Stimulated activated CD8-positive, alpha-beta memory T cell treated with anti-CD3 and anti-CD28 coated beads, Interleukin-12 subunit alpha, Interleukin-12 subunit beta, amount 100 ng/mL, for 1 hour (primary cell): ENCODE measurements around the gene CAMK1G.

ENCODE experiments used
- DNase-seq: peaks from one replicate; pipeline ENCODE4 v3.0.0-alpha.2; 2020; ENCODE audit warnings: low read depth

Gene CAMK1G

DNA sequence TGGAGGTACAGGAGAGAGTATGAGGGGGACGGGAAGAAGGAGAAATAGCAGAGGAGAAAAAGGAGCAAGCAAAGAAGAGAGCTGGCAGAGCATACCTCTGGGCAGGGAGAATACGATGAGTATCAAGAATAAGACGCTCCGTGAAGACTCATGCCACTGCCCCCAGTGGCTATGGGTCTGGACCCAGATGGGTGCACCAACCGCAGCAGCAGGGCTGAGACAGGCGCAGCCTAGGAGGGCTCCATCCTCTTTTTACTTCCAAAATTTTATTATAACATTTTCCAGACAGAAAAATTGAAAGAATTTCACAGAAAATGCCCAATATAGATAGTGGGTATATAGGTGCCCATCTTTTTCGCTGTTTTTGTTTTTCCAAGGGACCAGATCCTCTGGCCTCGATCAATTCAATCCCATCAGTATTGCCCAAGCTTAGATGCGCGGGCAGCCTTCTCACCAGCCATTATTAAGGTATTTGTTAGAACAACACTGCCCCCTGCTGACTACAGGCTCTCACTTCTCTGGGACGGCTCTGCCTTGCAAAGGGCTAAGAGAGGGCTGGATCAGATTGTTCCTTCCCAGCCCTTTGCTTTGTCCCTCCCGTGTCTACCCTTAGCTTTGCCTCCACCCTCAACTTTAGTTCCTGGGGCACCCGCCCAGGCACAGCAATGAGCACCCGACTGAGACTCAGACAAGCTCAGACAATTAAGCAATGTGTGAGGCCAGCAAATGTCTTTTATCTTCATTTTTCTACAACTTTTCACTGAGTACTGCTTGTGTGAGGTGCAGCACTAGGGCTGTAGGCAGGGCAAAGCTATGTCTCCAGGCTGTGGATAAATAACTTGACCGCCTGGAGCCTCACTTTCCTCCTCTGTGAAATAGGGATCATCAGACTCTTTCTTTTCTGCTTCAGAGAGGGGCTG lies 17.5 kb upstream of the CAMK1G start:
- DNase-seq, result peak; percentile 58

DNA sequence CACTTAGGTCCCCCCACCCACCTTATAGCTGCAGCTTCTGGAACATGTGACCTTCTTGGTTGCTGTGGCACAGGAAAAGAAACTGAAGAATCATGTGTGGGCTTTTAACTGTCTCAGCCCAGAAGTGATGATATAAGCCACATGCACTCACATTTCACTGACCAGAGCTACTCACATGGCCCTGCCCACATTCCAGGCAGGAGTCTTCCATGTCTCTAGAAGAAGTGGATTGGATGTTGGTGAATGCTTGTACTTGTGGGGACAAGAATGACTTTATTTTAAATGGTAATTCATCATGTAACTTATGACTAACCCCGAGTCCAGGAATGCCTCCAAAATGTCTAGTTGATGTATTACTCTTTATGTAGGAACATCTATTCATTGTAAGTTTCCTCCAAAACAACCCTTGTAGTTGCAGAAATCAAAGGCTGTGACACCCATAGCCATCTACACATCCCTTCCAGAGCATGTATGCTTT lies 15.8 kb upstream of the CAMK1G start:
- DNase-seq, result no peak

DNA sequence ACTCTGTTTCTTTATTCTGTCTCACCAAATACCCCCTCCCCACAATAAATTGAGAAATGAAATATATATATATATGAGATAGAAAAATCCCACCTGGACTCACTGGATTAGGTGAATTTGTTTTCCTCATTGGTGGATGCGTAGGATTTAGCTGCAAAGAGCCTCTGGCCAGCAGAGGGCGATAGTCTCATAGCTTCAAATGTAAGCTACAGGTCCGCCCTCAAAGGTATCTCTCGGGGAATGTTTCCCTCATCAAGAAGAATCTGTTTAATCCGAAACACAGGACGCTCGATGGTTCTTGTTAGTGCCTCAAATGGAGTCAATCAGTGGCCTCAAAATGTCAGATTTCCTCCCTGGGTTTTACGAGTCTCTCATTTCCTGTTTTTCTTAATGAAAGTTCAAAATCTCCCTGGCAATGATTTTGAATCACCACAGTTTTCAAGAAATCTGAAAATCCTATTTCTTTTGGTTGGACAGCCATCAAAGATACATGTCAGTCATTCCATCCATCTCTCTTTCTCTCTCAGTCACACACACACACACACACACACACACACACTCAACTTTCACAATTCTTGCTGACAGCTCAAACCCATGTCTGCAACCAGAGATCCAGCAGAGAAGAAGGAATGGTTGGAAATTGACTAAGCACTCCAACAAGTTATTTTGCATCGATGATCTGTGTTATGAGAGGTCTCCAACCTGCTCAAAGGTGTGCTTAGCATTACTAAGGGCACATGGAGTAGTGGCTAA lies 13.9 kb upstream of the CAMK1G start:
- DNase-seq, result peak; percentile 58

DNA sequence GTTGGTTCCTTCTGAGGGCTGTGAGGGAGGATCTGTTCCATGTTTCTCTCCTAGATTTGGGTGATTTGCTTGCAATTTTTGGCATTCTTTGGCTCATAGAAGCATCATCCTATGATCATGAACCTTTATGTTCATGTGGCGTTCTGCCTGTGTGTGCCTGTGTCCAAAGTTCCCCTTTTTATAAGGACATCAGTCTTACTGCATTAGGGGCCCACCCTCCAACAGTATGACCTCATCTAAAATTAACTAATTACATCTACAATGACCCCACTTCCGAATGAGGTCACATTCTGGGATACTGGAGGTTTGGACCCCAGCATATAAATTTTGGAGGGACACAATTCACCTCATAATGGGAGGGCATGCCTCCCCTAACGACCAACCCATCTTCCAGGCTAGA lies 12.8 kb upstream of the CAMK1G start:
- DNase-seq, result no peak

DNA sequence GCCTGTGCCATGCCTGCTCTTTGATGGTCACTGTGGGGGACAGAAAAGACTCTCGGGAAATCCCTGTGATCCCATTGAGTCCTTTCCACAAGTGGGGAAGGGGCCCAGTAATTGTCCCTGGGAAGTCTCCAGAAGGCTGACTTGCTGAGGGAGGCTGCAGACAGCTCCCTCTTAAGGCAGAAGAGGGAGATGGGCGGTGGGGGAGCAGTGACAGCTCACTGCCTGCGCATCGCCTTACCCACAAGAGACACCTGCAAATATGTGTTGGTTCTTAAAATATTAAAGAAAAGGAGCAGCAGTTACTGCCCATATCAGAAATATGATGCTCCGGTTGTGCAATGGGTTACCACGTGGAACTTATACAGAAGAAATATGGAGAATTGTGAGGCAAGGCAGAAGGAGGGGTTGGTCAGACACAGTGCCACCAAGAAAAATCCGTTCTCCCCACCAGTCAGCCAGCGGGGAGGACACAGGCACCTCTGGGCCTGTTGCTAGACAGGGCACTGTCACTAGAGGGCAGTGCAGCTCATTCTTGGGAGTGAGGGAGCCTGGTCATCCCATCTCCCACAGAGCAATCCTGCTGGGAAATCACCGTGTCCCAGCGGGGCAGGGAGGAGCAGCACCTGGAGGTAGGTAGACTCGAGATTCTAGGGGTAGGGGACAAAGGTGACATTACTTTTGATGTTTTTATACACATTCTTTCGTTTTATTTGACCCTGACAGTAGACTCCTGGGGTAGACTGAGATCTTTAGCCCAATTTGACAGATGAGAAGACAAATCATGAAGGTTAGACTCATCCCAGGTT lies 6.9 kb upstream of the CAMK1G start:
- DNase-seq, result peak; percentile 33

DNA sequence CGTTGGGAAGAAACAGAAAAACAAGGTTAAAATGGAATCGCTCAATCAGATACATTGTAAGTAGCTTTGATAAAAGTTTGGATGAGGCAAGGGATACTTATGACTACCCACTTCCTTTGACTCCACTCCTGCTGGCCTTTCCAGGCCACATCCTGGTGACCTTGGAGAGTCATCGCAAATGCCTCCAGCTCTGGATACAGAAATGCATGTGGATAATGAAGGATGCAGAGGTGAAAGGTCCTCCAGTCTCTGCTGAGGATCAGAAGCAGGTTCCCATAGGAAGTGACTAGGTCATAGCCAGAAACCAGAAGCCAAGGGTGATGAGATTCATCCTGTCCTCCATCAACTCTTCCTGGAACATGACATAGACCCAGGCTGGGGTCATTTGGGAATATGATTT lies 6.2 kb upstream of the CAMK1G start:
- DNase-seq, result no peak

DNA sequence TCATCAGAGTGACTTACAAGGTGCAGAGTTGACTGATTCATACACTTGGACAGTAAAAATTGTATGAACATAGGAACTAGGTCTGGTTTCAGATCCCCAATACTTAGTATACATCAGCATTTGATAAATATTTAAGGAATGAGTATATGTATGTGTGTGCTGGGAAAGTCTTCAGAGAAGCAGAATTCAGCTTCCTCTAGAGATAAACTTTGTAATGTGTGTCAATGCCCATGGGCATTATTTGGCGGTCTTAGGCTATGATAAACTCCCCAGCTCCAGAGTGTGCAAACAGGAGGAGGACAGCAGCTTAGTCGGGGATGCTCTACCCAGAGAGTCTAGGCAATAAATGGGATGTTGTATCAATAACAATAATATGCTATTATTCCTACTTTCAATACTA lies 2.9 kb upstream of the CAMK1G start:
- DNase-seq, result no peak

DNA sequence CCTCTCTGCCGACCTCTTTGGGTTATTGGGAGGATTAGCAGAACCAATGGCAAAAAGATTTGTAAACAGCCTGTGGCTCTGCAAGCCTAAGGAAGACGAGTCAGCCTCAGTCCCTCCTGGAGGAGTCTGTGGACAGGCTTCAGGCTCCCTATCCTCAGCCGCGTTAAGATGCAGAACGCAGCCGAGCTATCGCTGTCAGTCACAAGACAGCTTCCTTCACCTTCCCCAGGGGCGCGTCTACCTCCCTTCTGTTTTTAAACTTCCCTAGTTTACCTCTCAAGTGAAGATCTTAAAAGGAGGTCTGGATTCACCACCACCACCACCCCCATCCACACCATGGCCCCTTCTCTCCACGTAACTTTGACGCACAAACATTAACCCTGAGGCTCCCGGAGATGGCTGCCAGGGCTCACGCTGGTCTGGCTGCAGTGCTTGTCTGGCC lies 738 bp downstream of the CAMK1G start:
- DNase-seq, result no peak

DNA sequence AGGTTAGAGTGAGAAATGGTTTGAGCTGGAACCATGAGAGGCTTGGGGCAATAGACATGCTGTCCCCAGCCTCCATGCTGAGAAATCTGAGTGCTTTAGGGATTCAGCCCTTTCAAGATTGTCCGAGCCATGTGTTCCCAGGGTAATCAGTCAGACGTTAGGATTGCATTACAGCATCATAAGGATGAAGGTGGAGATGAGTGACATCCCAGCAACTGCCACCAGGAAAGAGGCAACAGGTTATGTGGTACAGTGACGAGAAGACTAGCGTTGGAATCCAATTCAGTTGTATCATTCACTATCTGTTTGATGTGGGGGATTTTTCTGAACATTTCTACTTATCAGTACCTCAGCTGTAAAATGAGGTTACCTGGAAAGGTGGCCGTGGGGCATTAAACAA lies 1.7 kb downstream of the CAMK1G start:
- DNase-seq, result no peak

DNA sequence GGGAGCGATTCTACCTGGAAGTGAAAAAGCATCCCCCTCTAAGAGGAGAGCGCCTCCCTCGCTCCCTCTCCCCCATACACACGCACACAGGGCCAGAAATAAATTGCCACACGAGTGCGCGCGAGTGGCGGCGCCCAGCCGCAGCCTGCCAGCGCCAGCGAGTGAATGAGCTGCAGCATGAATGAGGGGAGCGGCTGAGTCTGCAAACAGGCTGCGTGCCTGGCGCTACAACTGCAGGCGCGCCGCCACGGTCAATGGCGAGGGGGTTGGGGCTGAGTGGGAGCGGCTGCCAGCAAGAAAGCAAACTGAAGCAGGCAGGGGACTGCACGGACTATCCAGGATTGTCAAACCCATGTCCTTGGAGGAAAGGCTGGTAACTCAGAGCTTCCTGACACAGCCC lies 2.2 kb downstream of the CAMK1G start:
- no peak for DNase-seq

DNA sequence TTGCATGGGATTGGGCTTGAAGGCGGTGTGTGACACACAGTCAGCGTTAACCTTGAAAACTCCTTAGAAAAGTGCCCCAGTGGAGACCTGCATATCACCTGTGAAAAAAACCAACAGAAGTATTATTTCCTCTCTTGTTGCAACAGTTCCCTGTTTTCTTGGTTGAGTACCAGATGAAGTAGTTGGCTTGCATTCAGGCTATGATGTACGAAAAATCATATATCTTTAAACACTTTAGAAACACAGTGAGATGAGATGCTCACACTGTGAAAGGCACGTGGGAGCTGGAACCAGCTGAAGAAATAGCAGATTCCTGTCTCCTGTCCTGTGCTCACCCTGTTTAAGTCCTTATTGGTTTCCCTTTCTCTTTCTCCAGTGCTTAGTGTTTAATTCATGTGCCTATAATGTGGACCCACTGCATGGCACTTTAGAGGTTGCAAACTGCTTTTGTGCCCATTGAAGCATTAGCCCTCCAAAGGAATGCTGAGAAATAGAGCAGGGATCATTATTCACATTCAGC lies 2.8 kb downstream of the CAMK1G start:
- no peak for DNase-seq

DNA sequence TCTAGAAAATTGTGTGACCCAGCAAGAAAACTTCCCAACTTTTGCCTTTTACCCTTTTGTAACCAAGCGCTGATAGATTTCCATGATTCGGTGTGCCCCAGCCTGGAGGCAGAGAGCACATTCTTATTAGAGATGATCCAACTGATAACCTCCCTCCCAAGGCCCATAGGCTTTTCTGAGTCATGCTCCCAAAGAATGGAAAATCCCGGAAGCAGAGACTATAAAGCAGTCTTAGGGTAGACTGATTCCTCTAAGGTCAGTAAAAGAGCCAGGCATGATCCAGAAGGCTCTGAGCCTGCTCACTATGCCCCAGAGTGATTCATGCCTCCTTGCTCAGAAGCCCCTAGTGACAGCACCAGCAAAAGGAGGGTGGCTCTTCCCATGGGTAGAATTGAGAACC lies 4.3 kb downstream of the CAMK1G start:
- DNase-seq, result no peak

DNA sequence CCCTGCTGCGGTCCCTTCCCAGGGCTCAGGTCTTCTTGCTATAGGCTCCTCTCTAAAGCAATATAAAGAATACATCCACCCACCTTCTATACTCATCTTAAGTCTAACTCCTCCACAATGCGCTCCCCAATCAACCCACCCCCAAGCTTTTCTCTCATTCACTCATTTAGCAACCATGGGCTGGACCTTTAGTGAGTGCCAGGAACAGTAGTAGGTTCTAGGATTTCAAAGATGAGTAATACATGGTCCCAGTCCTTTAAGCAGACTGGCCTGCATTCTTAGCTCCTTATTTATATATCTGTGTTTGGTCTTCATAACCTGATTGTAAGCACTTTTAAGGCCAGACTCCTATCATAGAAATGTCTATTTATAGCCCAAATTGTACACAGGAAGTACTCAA lies 5.9 kb downstream of the CAMK1G start:
- no peak for DNase-seq

DNA sequence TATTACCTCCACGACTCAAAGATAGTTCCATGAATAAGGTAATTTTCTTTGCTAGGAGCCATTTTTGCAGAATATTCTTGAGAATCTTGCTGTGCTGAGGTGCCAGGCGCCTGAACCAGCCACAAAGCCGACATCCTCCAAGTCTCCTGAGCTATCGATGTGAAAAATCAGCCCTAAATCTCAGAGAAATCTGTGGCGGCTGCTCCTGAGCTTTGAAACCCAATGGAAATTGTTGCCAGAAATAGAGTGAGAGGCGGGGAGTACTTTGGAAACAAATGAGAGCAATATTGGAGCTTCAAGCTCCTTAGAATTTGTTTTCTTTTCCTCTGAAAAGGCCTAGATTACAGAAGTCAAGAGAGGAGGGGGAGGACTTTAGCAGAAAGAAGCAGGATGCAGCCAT lies 6.3 kb downstream of the CAMK1G start:
- no peak for DNase-seq

DNA sequence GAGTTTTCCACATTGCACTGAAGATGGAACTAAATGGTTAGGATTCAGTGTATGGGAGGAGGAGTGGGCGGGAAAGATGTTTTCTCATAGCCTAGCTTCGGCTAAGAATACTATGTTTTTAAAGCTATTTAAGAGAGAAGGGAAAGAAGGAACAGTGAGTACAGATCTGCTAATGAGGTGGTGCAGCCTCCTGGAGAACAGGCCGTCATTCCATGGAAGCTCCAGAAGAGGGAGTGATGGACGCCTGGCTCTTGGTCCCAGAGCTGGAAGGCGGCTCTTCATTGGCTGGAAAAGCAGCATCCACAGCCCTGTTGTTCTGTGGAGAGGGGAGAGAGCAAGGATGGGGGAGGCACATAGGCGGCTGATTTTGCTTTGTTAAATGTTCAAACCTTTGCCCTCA lies 6.9 kb downstream of the CAMK1G start:
- DNase-seq, result no peak

DNA sequence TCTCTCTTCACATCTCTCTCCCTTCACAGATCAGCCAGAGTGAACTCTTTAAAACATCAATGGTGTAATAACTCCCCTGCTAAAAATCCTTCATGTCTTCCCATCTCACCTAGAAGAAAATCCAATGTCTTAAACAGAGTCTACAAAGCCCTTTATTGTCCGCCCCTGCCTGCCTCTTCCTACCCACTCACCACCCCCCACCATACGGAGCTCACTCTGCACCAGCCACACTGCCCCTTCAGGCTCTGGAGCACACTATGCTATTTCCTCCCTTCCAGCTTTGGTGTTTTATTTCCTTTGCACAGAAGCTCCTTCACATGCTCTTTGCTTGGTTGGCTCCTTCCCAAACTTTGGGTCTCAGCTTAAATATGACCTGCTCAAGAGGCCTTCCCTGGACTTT lies 10.2 kb downstream of the CAMK1G start:
- no peak for DNase-seq

DNA sequence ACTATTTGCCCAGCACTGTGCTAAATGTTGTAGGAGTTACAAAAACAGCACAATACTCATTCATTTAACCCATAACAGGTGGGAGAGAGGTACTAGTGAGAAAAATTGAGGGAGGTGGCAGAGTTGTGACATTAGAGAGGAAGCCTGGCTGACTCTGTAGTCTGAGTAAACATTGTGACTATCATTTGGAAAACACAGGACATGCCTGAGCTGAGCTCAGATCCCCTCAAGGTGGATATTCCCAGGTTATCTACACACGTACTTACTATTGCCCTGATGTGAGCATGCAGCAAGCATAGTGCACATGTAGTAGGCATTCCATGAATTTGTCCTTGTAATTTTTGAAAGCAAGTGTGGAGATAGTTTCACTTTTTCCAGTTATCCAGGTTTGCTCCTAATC lies 10.9 kb downstream of the CAMK1G start:
- DNase-seq, result no peak

DNA sequence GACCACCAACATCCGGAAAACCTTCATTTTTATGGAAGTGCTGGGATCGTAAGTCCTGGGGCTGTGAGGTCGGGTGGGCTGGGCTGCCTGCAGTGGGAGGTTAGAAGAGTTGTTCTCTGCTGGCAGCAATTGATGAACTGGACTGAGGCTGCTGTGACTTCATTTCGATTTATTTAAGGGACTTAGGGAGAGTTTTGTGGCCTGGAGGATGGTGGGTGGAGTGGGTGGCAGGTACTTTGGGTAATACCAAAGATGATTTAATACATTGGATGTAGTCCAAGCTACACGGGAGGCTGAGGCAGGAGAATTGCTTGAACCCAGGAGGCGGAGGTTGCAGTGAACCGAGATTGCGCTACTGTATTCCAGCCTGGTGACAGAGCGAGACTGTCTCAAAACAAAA lies 11.5 kb downstream of the CAMK1G start:
- no peak for DNase-seq

DNA sequence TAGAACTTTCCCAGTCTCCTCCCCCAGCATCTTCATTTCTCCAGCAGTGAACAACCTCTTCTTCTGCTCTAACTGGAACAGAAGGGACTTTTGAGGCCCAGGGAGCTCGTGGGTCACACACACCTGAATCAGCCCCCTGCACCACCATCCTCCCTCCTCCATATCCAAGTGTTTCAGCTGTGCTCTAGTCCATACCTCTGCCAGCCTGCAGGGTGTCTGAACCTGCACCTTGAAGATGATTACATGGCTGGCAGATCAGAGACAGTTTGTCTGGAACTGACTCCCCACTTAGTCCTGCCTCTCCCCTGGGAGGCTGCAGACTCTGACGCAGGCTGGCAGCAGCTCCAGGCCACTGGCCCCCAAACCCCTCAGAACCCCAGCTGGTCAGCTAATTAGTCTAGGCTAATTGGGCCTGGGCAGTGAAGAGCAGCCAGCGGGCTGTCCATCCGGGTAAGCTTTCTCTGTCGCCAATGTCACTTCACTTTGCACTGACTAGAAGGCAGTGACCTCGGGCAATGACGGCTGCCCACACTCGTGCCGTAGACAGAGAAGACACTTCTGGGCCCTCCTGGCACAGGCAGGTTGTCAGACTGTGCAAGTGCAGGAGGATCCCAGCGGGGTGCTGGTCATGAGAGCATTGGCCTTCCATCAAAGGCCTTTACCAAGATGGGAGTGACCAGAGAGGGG lies 12.2 kb downstream of the CAMK1G start:
- DNase-seq, result no peak

DNA sequence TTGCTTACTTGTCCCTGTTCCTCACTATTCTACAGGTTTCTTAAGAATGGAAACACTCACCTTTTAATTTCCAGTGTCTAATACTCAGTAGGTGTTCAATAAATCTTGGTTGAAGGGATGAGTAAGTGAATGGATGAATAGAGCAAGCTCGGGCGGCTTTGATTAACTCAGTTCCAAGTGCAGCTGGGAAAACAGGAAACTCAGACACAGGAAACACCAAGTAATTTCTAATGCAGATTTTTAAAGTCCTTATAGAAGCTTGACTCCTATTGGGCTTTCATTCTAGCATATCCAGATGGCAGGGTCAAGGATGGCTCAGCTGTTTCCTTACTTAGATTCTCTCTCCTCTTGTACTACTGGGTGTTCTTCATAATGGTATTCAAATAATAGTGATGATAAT lies 14.0 kb downstream of the CAMK1G start:
- DNase-seq, result no peak

DNA sequence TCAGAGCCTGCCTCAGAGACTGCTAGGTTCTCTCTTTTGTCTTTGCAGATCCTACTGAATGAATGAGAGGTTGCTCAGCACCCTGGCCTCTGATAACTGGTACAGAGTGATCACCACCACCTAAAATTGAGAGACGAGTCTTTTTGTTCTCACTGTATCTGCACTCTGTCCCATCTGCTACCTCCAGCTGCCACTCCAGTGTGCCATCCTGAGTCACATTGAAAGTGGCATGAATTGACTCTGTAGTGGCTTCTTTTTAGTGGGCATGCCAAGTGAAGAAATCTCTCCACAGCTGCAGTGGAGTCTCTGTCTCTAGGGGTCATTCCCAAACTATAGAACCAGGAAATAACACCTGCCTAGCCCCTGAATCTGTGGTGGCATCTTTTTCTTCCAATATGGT lies 14.7 kb downstream of the CAMK1G start:
- DNase-seq, result no peak

DNA sequence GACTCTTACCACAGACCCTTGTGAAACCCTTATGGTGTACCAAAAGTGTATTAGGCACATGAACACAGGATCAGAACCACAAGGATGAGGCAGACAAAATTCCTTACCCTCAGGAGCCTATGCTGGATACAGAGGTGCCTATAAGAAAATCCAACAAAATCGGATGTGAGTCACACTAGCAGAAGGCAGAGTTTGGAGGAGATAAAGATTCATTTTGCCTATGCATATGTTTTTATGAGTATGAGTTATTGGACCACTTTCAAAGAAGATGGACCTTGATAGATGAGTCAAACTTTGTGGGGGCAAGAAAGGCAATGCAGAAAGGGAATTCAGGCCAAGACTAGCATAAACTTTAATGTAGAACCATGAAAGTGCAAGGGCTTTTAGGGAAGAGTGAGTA lies 17.0 kb downstream of the CAMK1G start:
- no peak for DNase-seq
